Activated CD4-positive, CD25-positive, alpha-beta regulatory T cell treated with anti-CD3 and anti-CD28 coated beads, Interleukin-2, amount 50 U/mL, for 72 hours (primary cell): ENCODE data around the gene ATP2A3.

Experiments
- DNase-seq: peaks from one replicate; pipeline ENCODE4 v3.0.0; 2021

The ATP2A3 gene

DNA sequence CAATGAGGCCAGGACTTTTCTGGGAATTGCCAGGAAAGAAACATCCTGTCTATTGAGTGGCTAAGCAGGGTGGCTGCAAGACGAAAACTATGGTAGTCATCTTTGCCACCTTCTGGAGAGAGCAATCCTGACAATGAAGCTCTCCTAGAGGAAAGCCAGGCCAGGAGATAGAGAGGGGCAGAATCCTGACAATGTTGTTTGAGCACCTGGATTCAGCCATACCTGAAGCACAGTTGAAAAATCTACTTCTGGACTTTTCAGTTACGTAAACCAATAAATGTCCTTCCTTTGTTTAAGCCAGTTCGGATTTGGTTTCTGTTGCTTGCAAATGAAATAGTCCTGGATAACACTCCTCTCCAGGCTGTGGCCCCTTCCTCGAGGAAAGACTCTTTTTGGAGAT, 57.4 kb downstream of the ATP2A3 start:
- no peak for DNase-seq

DNA sequence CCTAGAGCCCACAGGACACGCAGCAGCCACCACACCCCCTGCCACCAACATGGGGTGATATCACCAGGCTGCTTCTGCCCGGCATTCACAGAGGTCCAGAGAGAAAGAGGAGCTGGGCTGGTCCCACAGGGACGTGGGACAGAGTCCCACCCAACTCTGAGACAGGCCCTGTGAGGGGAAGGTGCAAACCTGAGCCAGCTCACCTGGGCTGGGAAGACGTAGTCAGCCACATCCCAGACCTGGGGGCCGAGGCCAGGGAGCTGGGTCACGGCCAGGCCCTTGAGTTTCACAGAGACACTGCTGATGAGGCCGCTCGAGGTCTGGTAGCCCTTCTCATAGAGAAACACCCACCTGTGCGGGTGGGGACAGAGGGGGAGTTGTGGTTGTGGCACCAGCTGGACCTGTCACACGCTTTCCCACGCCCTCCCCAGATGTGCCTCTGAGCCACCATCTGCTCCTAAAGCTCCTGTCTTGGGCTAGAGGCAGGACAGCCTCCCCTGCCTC, 59.2 kb downstream of the ATP2A3 start:
- no peak for DNase-seq

DNA sequence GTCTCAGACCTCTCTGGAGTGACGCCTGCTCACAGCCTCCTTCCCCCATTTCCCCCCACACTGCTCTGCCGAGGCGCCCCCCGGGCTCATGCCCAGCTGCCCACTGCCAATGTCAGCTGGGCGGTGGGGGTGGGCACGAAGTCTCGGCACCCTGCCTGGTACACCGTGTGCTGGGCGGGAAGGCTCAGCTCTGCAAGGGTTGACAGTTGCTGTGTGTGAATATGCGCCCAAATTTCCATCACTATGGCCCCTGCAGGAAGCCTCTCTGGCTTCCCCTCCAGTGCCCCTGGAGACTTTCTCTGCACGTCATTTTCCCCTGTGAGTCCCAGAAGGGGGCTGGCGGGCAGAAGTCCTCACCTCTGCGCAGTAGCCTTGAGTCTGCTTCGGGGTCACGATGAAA, 59.7 kb downstream of the ATP2A3 start:
- no peak for DNase-seq

DNA sequence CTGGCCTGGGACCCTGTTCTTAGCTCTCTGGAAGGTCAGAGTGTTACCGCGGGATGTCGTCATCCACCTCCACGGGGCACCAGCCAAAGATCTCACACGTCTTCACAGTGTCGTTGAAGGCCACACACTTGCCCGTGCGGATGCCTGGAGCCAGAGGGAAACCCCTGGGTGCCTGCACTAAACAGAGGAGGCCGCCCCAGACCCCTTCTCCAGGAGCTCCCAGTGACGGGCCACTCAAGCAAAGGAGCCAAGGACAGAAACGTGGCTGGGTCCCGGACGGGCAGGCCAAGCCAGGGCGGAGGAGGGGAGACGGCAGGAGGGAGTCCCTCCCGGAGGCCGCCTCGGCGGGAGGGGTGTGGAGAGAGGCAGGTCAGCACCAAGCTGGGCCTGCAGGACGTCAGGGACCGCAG, 60.4 kb downstream of the ATP2A3 start:
- no peak for DNase-seq

DNA sequence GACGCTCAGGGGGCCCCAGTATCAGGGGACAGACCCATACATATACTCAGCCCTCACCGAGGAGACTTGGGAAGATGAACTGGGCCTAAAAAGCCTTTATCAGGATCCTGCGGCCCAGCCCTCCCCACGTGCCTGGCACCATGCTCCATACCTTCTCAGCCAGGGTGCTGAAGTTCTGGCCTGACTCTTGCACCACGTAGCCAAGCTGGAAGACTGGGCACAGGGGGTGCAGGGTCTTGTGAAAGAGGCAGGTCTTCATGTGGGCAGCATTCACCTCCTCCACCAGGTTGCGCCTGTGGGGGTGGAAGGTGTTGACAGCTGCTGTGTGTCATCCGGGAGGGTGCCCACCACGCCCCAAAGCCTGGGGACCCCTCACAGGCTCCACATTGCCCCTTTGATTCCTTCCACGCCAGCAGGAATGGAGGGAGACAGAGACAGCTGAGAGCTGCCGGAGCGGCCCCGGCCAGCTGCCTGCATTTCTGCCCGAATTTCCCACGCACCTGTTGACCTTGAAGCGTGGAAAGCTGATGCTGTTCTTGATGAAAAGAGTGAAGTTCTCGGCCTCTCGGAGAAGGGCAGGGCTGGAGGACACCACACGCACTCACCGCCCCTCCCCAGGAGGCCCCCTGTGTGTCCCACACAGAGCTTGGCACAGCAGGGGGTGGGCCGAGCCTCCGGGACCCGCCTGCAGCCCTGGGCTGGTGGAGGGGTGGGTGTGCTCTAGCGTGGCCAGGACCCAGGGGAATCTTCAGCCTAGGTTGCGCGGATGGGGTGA, 61.0 kb downstream of the ATP2A3 start:
- DNase-seq = no peak

DNA sequence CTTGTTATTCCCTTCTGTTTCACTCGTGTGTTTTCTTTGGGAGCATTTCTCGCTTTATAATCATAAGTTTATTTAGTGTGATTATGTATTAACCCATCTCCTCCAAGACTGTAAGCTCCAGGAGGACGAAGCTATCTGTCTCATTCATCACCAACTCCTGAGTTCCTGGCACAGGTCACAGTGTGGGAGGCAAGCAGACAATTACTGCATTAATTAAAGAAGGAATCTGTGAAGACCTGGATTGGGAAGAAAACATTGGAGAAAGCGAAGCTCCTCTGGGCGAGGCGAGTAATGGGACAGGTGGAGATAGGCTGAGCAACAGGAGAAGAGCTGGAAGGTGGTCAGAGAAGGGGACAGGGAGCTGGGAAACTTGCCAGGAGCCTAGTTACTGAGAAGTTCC, 63.6 kb downstream of the ATP2A3 start:
- no peak for DNase-seq

DNA sequence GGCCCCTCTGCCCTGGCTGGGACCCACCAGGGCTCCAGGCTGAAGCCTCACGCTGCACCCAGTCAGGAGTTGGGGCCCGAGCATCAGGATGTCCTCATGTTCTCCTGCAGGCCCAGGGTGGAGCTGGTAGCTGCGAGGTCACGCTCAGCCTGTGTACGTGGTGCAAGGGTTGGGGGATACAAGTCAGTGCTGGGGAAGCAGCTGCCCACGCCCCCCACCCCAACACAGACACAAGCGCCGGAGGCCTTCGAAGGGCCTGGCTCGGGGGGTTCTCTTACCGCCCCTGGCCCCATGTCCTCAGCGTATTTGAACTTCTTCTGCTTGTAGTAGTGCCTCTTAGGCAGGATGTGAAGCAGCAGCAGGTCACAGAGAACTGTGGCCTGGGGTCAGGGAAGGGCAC, 66.5 kb downstream of the ATP2A3 start:
- no peak for DNase-seq

DNA sequence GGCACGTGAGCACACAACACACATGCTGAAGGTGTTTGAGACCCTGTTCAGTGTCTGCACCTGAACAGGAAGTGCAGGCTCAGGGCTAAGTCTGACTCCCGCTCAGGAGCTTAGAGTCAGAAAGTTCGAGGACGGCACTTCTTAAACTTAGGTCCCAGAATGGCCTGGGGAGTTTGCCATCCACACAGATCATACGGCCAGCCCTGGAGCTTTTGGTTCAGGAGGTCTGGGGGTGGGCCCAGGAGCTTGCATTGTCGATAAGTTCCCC, 67.3 kb downstream of the ATP2A3 start:
- no peak for DNase-seq

DNA sequence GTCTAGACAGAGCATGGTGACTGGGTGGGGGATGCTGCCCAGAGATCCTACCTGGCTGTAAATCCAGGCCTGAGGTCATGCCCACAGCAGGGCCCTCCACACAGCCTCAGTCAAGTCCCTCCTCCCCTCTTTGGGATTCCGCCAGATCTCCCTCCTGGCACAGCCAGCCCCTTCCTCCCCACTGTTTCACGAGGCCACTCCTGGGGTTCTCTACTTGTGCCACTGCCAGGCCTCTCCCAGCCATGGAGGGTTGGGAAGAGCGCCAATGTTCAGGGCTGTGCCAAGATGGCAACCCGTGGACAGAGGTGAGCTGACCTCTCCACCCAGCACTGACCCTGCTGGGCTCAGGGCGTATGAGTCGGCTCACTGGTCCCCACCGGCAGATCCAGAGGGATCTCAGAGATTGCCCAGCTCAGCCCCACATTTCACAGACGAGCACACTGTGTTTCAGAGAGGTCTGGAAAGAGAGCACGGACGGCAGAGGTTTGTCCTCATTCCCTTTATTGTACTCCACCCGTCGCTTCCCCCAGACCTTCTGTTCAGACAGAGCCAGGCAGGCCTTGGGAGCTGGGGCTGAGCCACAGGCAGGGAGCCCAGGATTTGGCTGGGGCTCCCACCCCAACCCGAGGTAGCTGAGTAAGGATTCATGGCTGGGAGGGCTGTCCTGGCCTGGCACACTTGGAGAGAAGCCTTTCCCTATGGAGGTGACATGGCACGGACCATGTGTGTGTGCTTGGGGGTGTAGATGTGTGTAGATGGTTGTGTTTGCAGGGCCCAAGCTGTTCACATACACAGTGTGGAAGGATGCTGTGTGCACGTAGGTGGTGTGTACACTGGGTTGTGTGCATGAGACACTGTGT, 67.9 kb downstream of the ATP2A3 start:
- no peak for DNase-seq

DNA sequence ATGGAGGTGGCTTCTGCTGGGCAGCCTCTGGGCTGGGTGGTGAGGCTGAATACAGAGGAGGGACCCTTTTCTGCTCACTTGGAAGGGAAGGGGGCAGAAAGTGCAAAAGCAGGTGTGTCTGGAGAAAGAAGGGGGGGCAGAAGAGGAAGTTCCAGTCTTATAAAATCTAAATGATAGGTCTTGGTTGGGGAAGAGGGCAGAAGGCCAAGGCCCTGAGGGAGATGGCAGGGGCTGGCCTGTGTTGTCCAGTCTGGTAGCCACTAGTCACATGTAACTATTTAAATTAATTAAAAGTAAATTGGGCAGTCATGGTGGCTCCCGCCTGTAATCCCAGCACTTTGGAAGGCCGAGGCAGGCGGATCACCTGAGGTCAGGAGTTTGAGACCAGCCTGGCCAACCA, 68.9 kb downstream of the ATP2A3 start:
- DNase-seq = no peak

DNA sequence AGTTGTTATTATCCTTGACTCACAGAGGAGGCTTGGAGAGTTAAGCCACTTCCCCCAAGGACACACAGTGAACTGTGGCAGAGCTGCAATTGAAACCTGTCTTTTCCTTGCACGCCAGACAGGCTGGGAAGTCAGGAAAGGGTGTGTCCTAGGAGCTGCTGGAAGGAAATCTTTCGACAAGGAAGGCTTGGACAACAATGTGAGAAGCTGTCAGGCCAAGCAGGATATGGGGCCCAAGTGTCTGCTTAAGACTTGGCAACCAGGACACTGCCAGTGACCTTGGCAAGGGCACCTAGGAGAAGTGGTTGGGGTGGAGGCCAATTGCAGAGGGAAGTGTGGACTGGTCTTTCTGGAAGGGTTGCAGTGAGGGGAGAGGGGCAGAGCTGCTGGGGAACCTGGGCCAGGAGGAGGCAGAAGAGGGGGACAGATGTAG, 69.3 kb downstream of the ATP2A3 start:
- no peak for DNase-seq

DNA sequence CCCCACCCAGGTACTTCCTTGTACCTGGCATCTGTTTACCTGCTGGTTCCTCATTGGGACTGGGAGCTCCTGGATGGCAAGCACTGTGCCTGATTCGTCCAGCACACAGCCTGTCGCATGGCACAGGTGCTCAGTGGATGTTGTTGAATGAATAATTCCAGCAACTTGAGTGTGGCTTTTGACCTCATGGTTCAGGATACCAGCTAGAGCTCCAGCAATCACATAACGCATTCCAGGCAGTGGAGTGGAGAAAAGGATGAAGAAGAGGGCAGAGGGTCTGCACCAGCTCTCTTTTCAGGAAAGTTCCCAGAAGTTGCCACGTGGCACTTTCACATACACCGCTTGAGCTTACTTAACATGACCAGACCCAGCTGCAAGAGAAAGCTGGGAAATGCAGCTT, 70.0 kb downstream of the ATP2A3 start:
- DNase-seq = no peak

DNA sequence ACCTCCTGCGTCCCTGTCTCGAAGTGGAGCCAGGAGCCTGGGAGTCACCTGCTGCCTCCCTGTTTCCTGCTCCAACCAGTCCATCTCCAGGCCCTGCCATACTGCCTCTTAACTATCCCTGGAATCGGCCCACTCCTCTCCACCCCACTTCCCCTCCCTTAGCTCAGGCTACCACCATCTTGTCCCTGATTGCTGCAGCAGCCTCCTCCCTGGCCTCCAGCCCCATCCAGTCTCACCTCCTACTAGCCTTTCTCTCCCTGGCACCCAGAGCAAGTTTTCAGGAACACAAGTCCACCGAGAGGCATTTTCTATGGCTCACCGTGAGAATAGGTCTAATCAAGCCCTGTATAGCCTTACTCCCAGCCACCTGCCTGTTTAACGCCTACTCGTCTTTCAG, 70.5 kb downstream of the ATP2A3 start:
- DNase-seq = no peak

DNA sequence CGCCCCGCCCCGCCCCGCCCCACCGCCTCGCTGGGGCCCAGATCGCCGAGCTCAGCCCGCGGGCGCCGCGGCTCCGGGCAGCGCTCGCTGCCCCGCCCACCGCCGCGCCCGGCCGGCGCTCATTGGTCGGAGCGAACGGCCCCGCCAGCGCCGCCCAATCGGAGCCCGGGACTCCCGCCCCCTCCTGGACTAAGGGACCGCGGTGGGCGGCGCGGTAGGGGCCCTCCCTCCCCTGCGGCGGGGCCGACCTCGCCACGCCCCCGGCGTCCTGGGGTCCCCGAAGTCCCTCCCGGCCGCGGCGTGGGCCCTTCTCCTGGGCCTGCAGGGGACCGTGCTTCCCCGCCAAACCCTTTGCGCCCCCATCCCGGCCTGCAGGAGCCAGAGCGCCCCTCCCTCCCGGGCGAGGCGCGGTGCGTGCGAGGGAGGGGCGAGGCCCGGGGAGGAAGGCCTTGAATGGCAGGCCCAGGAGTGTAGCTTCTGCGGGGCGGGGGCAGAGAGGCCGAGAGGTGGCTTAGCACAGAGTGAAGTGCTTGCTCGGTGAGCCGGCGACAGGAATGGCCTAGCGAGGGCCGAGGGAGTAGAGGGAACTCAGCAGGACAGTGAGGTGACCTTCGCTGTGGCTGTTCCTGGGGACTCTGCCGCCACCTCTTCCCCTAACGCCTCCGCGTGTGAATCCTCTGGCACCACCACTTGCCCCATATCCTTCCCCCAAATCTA, 71.1 kb downstream of the ATP2A3 start, which contains the start of gene CAMKK1:
TSS of gene CAMKK1 (minus strand) at position 51 of the 717 bp plus-strand sequence. CDS start 7,366 bp downstream, outside the sequence.
- DNase-seq = peak; percentile 93

DNA sequence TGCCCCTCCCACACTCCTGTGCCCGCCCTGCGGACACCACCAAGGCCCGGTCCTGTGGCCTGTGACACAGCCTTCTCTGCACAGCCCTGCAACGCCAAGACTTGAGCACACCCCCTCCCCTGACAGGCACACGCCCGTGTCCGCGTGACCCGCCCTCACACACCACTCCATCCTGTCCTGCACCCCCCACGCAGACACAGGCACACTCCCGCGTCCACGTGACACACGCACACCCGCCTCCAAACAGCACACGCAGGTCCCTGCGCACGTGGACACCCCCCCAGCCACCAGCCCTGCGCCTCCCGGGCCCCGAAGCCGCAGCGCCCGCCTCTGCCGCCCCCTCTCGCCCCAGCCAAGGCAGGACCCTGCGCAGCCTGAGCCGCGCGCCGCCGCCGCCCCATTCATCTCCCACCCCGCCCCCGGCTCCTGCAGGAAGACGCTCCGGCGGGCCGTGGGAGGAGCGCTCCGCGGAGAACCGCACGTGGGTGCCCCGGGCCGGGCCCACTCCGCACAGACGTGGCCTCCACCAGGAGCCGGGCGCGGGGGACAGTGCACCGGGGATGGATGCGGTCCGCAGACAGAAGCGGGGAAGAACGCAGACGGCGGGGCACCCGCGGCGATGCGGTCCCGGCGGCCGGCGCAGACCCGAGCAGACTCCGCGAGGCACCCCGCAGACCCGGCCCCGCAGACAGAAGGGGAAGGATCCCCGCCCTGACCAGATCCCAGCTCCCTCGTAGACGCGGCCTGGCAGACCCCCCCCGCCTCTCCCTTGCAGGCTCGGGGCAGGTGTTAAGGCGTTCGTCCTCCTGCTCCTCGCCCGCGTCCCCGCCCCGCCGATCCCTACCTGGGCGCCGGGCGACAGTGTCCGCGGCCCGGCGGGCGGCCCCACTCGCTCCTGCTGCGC, 71.9 kb downstream of the ATP2A3 start:
- DNase-seq = peak; percentile 60

DNA sequence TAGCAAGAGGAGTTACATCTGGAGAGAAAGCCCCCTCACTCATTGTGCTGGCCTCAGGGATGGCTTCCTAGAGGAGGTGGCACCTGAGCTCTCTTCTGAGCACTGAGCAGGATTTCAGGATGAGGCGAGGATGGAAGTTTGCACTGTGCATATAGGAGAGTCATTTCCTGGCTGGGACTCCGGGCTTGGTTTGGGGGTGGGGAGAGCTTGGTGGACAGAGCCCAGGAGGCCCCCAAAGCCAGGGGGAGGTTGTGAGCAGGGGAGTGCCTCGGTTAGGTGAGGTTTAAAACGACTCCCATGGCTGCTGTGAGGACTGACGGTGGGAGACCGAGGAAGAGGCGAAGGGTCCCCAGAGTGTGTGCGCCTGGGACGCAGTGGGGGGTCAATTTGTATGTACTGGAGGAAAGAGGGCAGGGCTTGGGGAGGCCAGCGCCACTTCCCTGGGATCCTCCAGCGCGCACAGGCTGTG, 72.6 kb downstream of the ATP2A3 start:
- no peak for DNase-seq

DNA sequence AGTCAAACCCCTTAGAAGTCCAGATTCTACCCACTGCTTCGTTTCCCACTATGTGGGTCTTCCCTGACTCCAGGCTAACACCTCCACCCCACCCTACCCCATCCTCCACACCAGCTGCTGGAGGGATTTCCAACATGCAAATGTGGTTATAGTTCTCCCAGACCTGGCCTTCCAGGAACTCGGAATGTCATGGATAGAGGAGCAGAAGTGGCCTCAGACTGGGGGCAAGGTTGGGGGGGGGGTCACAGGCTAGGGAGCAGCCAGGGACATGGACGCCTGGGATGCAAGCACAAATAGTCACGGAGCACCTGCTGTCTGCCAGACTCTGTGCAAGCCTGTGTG, 73.4 kb downstream of the ATP2A3 start:
- DNase-seq = no peak

DNA sequence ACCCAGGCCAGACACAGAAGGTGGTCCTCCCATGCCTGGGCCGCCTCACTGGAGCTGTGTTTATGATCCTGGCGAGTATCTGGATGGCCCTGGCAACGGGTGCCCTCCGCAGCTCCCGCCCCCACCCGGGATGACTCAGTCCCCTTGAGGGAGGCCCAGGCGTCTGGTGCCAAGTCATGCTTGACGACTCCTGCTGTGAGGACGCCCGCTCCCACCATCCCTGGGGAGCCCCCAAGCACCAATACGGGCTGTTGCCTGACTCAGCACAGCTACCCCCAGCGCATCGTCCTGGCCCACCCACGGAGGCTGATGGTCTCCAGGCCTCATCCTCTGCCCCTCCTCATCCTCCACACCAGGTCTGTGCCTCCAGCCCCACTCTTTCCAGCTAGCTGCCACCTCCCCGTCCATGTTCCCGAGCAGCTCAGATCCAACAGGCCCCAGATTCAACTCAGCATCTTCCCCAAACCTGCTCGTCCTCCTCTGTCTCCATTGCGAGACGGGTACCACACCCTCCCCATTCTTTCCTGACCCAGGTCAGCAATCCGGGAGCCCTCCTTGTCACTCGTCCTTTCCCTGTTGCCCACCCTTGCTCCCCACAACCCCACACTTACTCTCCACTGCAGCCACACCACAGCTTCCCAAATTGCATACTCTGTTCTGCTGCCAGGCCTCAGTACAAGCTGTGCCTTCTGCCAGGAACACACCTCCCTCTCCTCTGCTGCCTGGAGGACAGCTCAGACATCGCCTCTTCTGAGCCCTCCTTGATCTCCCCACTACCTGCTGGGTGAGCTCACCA, 74.0 kb downstream of the ATP2A3 start:
- no peak for DNase-seq

DNA sequence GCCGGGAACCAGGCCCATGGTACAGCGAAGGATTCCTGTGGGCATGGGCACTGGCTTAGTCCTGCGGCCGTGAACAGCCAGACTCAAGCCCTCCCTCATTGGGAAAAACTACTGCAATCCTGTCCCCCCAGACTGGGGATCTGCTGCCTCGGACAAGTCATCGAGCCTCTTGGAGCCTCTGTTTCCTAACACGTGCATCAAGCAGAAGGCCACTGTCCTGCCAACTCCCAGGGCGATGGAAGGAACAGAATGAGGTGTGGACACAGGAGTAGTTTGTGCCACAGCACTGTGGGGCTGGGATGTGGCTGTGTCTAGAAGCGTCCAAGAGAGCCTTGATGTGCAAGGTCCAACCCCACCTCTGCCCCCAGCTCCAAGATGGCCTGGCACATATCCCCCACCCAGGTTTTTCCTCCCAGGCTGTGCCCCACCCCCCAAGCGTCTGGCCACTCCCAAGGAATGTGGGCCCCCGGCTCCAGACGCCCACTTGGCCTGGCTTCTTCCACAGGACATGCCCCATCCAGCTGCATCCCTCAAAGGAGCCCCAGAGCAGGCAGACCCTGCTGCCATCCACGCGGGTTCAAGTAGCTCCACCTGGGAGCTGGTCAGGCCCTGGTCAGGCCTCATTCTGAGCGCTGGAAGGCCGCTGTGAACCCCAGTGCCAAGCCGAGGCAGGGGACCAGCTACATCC, 74.8 kb downstream of the ATP2A3 start:
- DNase-seq = no peak

DNA sequence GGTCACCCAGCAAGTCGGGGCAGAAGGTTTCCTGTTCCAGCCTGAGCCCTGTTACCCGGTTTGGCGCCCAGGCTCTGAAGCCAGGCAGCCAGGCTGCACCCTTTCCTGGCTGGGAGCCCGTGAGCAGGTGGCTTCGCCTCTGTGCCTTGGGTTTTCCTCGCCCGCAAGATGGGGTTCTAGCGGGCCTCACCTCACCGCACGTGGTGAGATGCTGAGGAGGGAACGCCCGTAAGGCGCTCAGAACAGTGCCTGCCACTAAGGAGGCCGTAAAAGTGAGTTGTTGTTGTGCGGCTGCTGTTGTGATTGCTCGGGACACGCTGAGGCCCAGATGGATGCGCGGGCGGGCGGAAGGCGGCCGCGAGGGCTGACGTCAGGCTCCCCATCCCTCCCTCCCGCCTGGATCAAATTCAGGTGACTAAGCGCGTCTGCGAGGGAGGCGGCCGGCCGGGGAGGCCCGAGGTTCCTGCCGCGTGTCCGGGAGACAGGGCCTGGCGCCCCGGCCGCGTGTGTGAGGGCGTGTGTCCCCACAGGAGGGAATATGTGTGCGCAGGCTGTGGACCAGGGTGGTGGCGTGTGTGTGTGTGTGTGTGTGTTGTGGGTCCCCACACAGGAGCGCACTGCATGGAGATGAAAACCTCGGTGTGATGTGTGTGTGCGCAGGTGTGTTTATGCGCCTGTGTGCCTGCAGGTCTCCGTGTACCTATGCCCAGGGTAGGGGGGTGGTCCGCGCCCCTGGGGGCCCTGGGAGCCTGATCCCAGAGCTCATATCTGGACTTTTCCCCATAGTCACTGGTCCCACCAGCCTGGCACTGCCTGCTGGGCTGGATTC, 75.7 kb downstream of the ATP2A3 start:
- no peak for DNase-seq
